Activated CD8-positive, alpha-beta memory T cell treated with anti-CD3 and anti-CD28 coated beads, Interleukin-2, amount 10 ng/mL, durations not matched to agents 7 days and 5 days (primary cell): ENCODE results near the gene RIOK3. TPM values are rescaled to one million over a fixed set of nuclear protein-coding genes. Genes with fewer than 3 reads are reported as not detected.
A peak's percentile ranks its signal among the peaks of the same experiment; 100 is the strongest.

Experiments
- ATAC-seq: fragments of 150-1000 bp; cut with Tn5 transposase; one replicate; pipeline ENCODE4 v1.10.0; 2021; ENCODE audit warnings: moderate library complexity
- CTCF ChIA-PET: fragments of 350-600 bp; sonication (Branson Sonifier 250); formaldehyde crosslinking; loops from one replicate; lab custom pipeline; 2021; ENCODE audit warnings: antibody characterized with exemption; lab: Charles Lee
- DNase-seq: peaks from one replicate; pipeline ENCODE4 v3.0.0-alpha.2; 2020
- H3K27ac Mint-ChIP-seq: one replicate; pipeline ENCODE4 v1.8.0; 2021; ENCODE audit warnings: mild to moderate bottlenecking, mixed read lengths
- H3K27me3 Mint-ChIP-seq: one replicate; pipeline ENCODE4 v1.8.0; 2021; ENCODE audit warnings: mixed read lengths
- H3K36me3 Mint-ChIP-seq: one replicate; pipeline ENCODE4 v1.8.0; 2021; ENCODE audit warnings: mild to moderate bottlenecking, mixed read lengths
- H3K4me1 Mint-ChIP-seq: one replicate; pipeline ENCODE4 v1.8.0; 2021; ENCODE audit warnings: mixed read lengths
- H3K4me3 Mint-ChIP-seq: one replicate; pipeline ENCODE4 v1.8.0; 2021; ENCODE audit warnings: mild to moderate bottlenecking, moderate library complexity, mixed read lengths
- H3K9me3 Mint-ChIP-seq: one replicate; pipeline ENCODE4 v1.8.0; 2022; ENCODE audit warnings: low read depth, mixed read lengths
- total RNA-seq, 2 experiments: library from RNA; stranded (reverse); gene quantifications; one replicate each; pipeline ENCODE4 v1.2.3, GENCODE V29; 2021

RIOK3 gene
- total RNA-seq, 2 experiments from 2014 or later: 47.9 to 63.4 TPM

DNA sequence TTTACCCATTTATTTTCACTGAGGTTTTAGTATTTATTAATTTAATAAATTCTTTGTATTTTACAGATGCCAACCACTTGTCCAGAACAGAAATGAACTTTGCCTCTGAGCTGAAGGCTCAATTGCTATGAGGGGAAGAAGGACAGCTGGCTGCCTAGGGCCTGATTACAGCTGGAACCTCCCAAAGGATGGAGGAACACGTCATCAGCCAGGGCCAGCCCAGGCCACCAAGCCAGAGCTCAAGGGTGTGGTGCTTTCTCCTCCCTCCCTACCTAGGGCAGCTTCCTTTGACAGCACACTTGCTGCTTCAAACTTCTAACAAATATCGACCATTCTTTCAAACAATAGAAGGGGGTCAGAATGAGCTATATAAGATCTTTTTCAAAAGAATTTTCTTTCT lies 19.7 kb upstream of the RIOK3 start:
- peaks cover 15% of the 10 kb centered on the region for H3K4me1 Mint-ChIP-seq
- H3K4me3 Mint-ChIP-seq: no peak overlapping the region
- CTCF ChIA-PET: interaction anchor here (0.5 to 1.2 kb wide), 2 partner anchors 22 to 636 kb away, joined by 3 read pairs; no protein-coding TSS in a partner anchor

DNA sequence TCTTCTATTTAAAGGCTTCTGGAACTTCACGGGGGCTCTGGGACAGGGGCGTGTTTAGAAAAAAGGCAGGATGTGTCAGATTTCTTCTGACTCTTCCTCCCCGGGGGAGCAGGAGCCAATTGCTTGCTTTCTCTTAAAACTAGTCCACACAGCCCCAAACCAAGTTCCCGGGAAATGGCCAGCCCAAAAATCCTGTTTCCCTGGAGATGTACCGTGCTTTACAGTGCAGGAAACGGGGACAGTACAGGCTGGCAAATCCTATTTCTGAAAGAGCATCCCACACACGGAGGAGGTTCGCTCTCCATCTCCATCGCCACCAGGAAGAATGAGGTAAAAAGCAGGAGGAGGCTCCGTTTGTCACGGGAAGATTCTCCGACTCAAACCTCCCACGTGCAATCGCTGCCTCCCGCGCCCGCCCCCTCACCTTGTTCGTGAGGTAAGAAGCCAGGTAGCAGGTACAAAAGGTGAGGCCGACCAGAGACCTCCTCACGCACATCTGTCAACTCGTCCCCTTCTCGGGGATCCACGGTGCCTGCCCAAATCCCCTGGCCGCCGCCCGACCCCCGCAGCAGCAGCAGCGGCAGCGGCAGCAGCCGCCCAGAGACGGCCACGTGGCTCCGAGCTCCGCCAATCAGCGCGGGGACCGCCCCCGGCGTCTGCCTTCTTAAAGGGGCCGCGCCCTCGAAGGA lies 15.6 kb upstream of the RIOK3 start:
- peak; percentile 99 for ATAC-seq

More for the DNA sequence above, 19.7 kb upstream of the RIOK3 start:
- H3K27ac Mint-ChIP-seq: no peak overlapping the region
- DNase-seq (no peak), ATAC-seq (no peak)
- H3K9me3 Mint-ChIP-seq: no peaks in the 10 kb centered on the region
- no peaks in the 10 kb centered on the region for H3K27me3 Mint-ChIP-seq
- peaks cover 13% of the 10 kb centered on the region for H3K36me3 Mint-ChIP-seq

DNA sequence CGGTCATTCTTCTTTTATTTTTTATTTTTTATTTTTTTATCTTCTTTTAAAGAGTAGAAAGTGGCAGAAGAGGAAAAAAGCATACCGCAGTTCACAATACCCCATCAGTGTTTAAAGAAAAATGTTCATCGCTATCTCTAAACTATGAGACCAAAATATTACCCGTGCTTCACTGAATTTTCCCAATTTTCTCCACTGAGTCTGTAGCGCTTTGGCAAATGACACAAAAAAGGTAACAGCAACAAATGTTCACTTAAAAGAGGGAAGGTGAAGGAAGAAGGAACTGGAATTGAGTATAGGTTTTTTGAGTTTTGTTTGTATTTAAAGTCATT lies 15.1 kb upstream of the RIOK3 start:
- H3K9me3 Mint-ChIP-seq: no peaks in the 10 kb centered on the region
- peaks cover 4% of the 10 kb centered on the region for H3K27me3 Mint-ChIP-seq
- H3K27ac Mint-ChIP-seq: peak overlapping the region; percentile 18
- CTCF ChIA-PET: interaction anchor here (1.8 kb wide), 1 partner anchor 26 kb away, joined by 6 read pairs; no protein-coding TSS in a partner anchor
- DNase-seq: no peak
- H3K4me1 Mint-ChIP-seq: peaks cover 21% of the 10 kb centered on the region
- peak overlapping the region; percentile 89 for H3K4me3 Mint-ChIP-seq
- no peak for ATAC-seq
- H3K36me3 Mint-ChIP-seq: no peaks in the 10 kb centered on the region

More for the DNA sequence above, 15.6 kb upstream of the RIOK3 start:
- Mint-ChIP-seq H3K4me3 (peak overlapping the region; percentile 89), H3K9me3 (no peaks in the 10 kb centered on the region), H3K4me1 (peaks cover 21% of the 10 kb centered on the region), H3K36me3 (no peaks in the 10 kb centered on the region), H3K27me3 (peaks cover 2% of the 10 kb centered on the region), H3K27ac (peak overlapping the region; percentile 60)
- peak; percentile 88 for DNase-seq
- CTCF ChIA-PET: interaction anchor here (1.8 kb wide), 1 partner anchor 26 kb away, joined by 6 read pairs; no protein-coding TSS in a partner anchor

DNA sequence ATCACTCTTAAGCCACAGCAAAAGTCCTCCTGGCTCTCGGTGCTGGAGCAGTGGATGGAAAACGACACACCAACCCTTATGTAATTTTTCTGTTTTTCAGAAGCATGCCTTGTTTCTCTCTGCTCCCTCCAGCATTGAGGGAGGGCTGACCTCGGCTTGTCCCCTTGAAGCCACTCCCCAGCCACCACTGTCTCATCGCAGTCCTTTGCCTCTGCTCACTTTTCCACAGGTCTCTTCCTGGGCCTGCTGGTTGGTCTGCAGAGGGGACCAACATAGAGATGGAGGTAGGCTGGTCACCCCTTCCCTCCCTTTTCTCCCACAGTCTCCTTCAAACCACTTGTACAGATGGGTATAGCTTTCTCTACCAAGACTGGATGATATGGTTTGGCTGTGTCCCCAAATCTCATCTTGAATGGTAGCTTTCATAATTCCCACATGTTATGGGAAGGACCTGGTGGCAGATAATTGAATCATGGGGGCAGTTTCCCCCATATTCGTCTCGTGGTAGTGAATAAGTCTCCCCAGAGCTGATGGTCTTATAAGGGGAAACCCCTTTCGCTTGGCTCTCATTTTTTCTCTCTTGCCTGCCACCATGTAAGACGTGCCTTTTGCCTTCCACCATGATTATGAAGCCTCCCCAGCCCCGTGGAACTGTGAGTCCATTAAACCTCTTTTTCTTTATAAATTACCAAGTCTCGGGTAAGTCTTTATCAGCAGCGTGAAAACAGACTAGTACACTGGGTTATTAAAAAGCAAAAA lies 14.3 kb upstream of the RIOK3 start:
- Mint-ChIP-seq H3K9me3 (no peaks in the 10 kb centered on the region), H3K4me3 (peak overlapping the region; percentile 89), H3K4me1 (peaks cover 21% of the 10 kb centered on the region), H3K27ac (no peak overlapping the region), H3K27me3 (peaks cover 6% of the 10 kb centered on the region), H3K36me3 (no peaks in the 10 kb centered on the region)
- ATAC-seq (no peak), DNase-seq (no peak)
- CTCF ChIA-PET: no interaction called here

DNA sequence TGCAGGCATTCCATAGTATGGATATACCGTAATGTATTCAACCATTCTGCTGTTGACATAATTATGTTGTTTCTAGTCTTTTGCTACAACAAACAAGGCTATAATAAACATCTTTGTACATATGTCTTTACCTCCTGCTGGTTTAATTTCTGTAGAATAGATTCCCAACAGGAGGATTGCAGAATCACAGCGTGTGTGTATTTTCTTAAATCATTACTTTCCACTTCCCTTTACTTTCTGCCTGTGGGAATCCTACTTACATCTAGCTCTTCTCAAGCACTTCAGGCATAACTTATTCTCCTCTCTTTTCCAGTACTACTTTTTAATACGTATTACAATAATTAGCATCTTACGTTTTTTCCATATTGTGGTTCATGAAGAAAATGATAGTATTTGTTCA lies 13.0 kb upstream of the RIOK3 start:
- DNase-seq: no peak
- no peak for ATAC-seq
- Mint-ChIP-seq H3K4me3 (no peak overlapping the region), H3K4me1 (peaks cover 21% of the 10 kb centered on the region), H3K36me3 (no peaks in the 10 kb centered on the region), H3K27ac (no peak overlapping the region), H3K27me3 (peaks cover 6% of the 10 kb centered on the region), H3K9me3 (no peaks in the 10 kb centered on the region)
- CTCF ChIA-PET: no interaction called here

DNA sequence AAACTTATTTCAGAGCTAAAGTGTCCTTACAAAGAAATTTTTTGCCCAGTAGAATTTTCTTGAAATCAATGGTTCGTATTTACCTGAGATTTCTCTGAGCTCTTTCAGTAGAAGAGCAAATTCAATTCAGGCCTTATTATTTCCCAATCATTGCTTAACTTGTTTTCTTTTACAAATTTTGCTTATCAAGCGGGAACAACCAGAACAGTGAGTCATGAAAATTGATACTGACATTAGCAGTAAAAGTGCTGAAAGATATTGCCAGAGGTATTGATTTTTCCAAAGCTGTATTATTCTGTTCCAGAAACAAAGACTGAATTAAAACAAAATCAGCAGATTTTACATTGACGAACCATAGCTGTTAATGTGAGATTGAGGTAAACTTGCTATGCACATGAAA lies 10.1 kb upstream of the RIOK3 start:
- H3K27me3 Mint-ChIP-seq: peaks cover 14% of the 10 kb centered on the region
- CTCF ChIA-PET: interaction anchor here (0.6 kb wide), 1 partner anchor 492 kb away, joined by 3 read pairs; no protein-coding TSS in a partner anchor
- no peaks in the 10 kb centered on the region for H3K9me3 Mint-ChIP-seq
- H3K36me3 Mint-ChIP-seq: no peaks in the 10 kb centered on the region
- H3K4me3 Mint-ChIP-seq: no peak overlapping the region
- DNase-seq (no peak), ATAC-seq (no peak)
- no peak overlapping the region for H3K27ac Mint-ChIP-seq
- H3K4me1 Mint-ChIP-seq: peaks cover 10% of the 10 kb centered on the region

DNA sequence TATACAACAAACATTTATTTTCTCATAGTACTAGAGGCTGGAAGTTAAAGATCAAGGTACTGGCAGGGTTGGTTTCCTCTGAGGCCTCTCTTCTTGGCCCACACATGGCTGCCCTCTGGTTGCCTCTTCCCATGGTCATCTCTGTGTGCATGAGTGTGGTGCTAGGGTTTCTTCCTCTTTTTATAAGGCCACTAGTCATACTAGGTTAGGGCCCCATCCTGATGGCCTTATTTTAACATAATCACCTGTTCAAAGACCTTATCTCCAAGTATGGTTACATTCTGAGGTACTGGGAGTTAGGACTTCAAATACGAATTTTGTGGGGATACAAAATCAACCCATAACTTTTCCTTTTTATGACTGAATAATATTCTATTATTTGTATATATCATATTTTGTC lies 4.8 kb upstream of the RIOK3 start:
- no peaks in the 10 kb centered on the region for H3K9me3 Mint-ChIP-seq
- CTCF ChIA-PET: interaction anchor here (1.1 to 1.9 kb wide), 2 partner anchors 50 to 137 kb away, joined by 3 to 4 read pairs; no protein-coding TSS in a partner anchor
- peaks cover 24% of the 10 kb centered on the region for H3K4me1 Mint-ChIP-seq
- ATAC-seq: no peak
- DNase-seq: no peak
- H3K27me3 Mint-ChIP-seq: peaks cover 9% of the 10 kb centered on the region
- no peak overlapping the region for H3K27ac Mint-ChIP-seq
- H3K4me3 Mint-ChIP-seq: no peak overlapping the region
- no peaks in the 10 kb centered on the region for H3K36me3 Mint-ChIP-seq

DNA sequence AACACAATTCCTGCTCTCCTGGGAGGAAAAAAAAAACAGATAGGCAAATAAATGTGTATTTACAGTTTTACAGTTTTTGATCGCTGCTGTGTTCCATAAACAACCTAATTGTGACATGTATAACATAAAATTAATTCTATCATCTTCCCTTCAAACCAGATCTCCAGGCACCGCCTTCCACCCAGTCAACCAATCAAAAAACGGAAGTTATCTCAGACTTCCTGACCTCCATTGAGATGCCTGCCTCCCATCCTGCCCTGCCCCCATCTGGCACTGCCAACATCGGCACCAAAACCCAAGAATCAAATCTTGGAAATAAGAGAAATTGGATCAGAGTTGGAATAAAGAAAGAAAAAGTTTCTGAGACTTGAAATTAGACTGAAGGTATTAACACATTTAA lies 3.1 kb upstream of the RIOK3 start:
- ATAC-seq (no peak), DNase-seq (no peak)
- Mint-ChIP-seq H3K4me3 (no peak overlapping the region), H3K36me3 (peaks cover 1% of the 10 kb centered on the region), H3K27me3 (peaks cover 9% of the 10 kb centered on the region), H3K27ac (no peak overlapping the region), H3K4me1 (peaks cover 36% of the 10 kb centered on the region), H3K9me3 (no peaks in the 10 kb centered on the region)
- CTCF ChIA-PET: no interaction called here

DNA sequence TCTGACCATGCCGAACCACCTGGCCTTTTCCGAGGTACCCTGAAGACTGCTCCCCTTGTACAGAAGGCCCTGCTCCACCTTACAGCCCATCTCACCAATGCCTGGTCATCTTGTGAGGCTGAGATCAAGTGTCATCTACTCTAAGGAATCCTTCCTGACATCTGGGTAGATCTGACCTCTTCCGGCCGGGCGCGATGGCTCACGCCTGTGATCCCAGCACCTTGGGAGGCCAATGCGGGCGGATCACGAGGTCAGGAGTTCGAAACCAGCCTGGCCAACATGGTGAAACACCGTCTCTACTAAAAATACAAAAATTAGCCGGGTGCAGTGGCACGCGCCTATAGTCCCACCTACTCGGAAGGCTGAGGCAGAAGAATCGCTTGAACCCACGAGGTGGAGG lies 2.1 kb upstream of the RIOK3 start:
- H3K4me1 Mint-ChIP-seq: peaks cover 39% of the 10 kb centered on the region
- no peak overlapping the region for H3K4me3 Mint-ChIP-seq
- H3K27ac Mint-ChIP-seq: peak overlapping the region; percentile 33
- H3K27me3 Mint-ChIP-seq: peaks cover 6% of the 10 kb centered on the region
- H3K36me3 Mint-ChIP-seq: peaks cover 3% of the 10 kb centered on the region
- ATAC-seq (no peak), DNase-seq (no peak)
- CTCF ChIA-PET: no interaction called here
- H3K9me3 Mint-ChIP-seq: no peaks in the 10 kb centered on the region

DNA sequence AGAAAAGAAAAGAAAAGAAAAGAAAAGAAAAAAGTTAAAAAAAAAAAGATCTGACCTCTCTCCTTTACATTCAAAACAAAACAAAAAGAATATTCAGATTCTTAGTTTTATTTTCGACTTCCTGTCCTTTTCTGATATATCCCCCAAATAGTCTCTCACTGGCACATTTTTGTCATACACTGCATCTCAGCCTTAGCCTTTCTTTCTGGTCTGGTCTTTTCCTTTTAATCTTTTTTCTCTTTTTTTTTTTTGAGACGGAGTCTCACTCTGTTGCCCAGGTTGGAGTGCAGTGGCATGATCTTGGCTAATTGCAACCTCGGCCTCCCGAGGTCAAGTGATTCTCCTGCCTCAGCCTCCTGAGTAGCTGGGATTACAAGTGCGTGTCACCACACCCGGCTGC lies 1.6 kb upstream of the RIOK3 start:
- ATAC-seq (no peak), DNase-seq (no peak)
- no peaks in the 10 kb centered on the region for H3K9me3 Mint-ChIP-seq
- peaks cover 6% of the 10 kb centered on the region for H3K36me3 Mint-ChIP-seq
- peak overlapping the region; percentile 89 for H3K27ac Mint-ChIP-seq
- CTCF ChIA-PET: interaction anchor here (1.0 kb wide), 1 partner anchor 47 kb away, joined by 3 read pairs; no protein-coding TSS in a partner anchor
- no peak overlapping the region for H3K4me3 Mint-ChIP-seq
- H3K4me1 Mint-ChIP-seq: peaks cover 40% of the 10 kb centered on the region
- H3K27me3 Mint-ChIP-seq: peaks cover 6% of the 10 kb centered on the region

DNA sequence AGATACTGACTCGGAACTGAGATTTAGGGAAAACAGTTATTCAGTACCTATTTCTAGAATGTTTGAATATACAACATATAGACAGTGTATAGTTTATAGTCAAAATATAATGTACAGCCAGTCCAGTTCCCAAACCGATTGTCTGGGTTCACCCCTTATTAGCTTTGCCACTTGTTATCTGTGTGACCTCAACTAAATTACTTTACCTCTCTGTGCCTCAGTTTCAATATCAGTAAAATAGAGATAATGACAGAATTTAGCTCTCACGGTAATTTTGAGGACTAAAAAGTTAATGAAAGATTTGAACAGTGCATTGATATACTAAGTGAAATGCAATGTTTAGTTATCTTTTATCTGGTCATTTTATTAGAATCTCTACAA lies 750 bp upstream of the RIOK3 start:
- CTCF ChIA-PET: interaction anchor here (1.0 kb wide), 1 partner anchor 46 kb away, joined by 3 read pairs; no protein-coding TSS in a partner anchor
- Mint-ChIP-seq H3K27me3 (peaks cover 4% of the 10 kb centered on the region), H3K27ac (peak overlapping the region; percentile 89), H3K4me3 (peak overlapping the region; percentile 100), H3K4me1 (peaks cover 47% of the 10 kb centered on the region), H3K36me3 (peaks cover 8% of the 10 kb centered on the region), H3K9me3 (no peaks in the 10 kb centered on the region)
- ATAC-seq (no peak), DNase-seq (no peak)

DNA sequence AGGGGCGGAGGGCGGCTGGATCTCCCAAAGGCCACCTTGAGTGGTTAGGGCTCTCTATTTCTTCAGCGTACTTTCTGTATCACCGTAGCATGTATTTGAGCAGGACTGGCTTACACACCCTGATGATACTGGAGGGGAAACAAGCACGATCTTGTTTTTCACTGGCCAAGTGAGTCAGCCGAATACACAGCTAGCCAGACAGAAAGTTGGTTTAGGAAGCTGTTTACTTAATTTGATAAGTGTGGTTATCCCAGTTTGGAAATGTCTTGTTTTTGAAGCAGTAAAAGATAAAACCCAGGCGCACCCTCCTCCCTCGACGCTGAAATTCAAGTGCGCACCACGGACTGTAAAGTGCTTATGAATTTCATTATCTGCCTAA lies 582 bp downstream of the RIOK3 start:
- peak overlapping the region; percentile 89 for H3K27ac Mint-ChIP-seq
- H3K4me3 Mint-ChIP-seq: peak overlapping the region; percentile 100
- no peaks in the 10 kb centered on the region for H3K9me3 Mint-ChIP-seq
- no peaks in the 10 kb centered on the region for H3K27me3 Mint-ChIP-seq
- peaks cover 58% of the 10 kb centered on the region for H3K4me1 Mint-ChIP-seq
- peaks cover 10% of the 10 kb centered on the region for H3K36me3 Mint-ChIP-seq
- CTCF ChIA-PET: interaction anchor here (0.8 to 1.4 kb wide), 6 partner anchors 8 to 62 kb away, joined by 3 to 4 read pairs (median 4); no protein-coding TSS in a partner anchor
- DNase-seq: no peak
- peak; percentile 38 for ATAC-seq

DNA sequence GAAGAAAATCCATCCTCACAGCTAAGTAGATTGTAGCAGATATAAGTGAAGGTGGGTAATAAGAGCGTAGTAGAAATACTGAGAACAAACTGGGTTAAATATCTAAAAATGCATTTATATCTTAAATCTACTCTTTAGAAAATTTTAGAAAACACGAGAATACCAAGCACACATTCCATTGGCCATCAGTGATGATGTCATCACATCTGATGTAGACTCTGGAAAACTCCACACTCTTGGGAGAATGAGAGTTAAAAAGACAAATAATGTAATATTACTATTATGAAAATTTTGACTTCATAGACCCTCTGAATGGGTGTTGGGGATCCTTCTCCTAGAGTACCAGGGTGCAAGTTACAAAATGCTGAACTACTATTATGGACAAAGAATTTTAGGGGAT lies 3.7 kb downstream of the RIOK3 start:
- Mint-ChIP-seq H3K27ac (no peak overlapping the region), H3K36me3 (peaks cover 21% of the 10 kb centered on the region), H3K27me3 (no peaks in the 10 kb centered on the region), H3K4me3 (no peak overlapping the region), H3K9me3 (no peaks in the 10 kb centered on the region), H3K4me1 (peaks cover 60% of the 10 kb centered on the region)
- no peak for ATAC-seq
- no peak for DNase-seq
- CTCF ChIA-PET: interaction anchor here (1.7 to 1.8 kb wide), 2 partner anchors 42 to 60 kb away, joined by 4 to 6 read pairs; no protein-coding TSS in a partner anchor
